T-helper 1 cell (primary cell): ENCODE data around the gene LMAN1L.

Source experiments
- DNase-seq, 5 donors: peaks; one replicate each; pipeline ENCODE4 v3.0.0-alpha.2; 2012 to 2020

The LMAN1L gene

GRCh38 chr15:74838746-74839525, 26.3 kb downstream of the LMAN1L start:
- DNase-seq: no peak

- DNase-seq: no peak
Observed at GRCh38 chr15:74839526-74840395, 27.1 kb downstream of the LMAN1L start.

GRCh38 chr15:74840851-74841775, 28.5 kb downstream of the LMAN1L start:
- DNase-seq: no peak

GRCh38 chr15:74841891-74842373, 29.3 kb downstream of the LMAN1L start:
- no peak for DNase-seq

GRCh38 chr15:74842581-74843444, 30.2 kb downstream of the LMAN1L start, which contains the start of gene ULK3:
TSS of gene ULK3 (minus strand) at chr15:74843156. CDS start at chr15:74843105, 51 bp downstream.
- peak; percentile 87 to 94 (median 89) for DNase-seq

- DNase-seq: no peak
Observed at GRCh38 chr15:74843445-74843828, 30.8 kb downstream of the LMAN1L start.

GRCh38 chr15:74843891-74844299, 31.3 kb downstream of the LMAN1L start:
- DNase-seq: no peak

GRCh38 chr15:74844319-74845207, 31.9 kb downstream of the LMAN1L start:
- peak in 1 of 5 donors; percentile 29 for DNase-seq

GRCh38 chr15:74845208-74845568, 32.6 kb downstream of the LMAN1L start:
- peak in 3 of 5 donors; percentile 27 to 81 (median 40) for DNase-seq

GRCh38 chr15:74845581-74845980, 32.9 kb downstream of the LMAN1L start:
- peak in 1 of 5 donors; percentile 60 for DNase-seq

GRCh38 chr15:74847432-74847831, 34.8 kb downstream of the LMAN1L start:
- no peak for DNase-seq

GRCh38 chr15:74850393-74850792, 37.8 kb downstream of the LMAN1L start:
- DNase-seq: no peak

- no peak for DNase-seq
Observed at GRCh38 chr15:74851960-74852359, 39.3 kb downstream of the LMAN1L start.

- DNase-seq: no peak
Observed at GRCh38 chr15:74854453-74855022, 41.9 kb downstream of the LMAN1L start.

- DNase-seq: no peak
Observed at GRCh38 chr15:74855857-74856256, 43.2 kb downstream of the LMAN1L start.

GRCh38 chr15:74856537-74856936, 43.9 kb downstream of the LMAN1L start:
- no peak for DNase-seq

- no peak for DNase-seq
Observed at GRCh38 chr15:74857082-74857655, 44.5 kb downstream of the LMAN1L start.

- DNase-seq: no peak
Observed at GRCh38 chr15:74857671-74858368, 45.2 kb downstream of the LMAN1L start.

GRCh38 chr15:74858369-74858740, 45.7 kb downstream of the LMAN1L start:
- DNase-seq: no peak
